WI38 (cell line): ENCODE data around the gene FGF14.

ENCODE experiments used
- H3K4me3 ChIP-seq: 2 replicates; pipeline ENCODE4 v1.5.1; 2011; ENCODE audit warnings: low read depth, mild to moderate bottlenecking, control low read depth, low read length
- CTCF ChIP-seq: IDR thresholded peaks from 2 replicates; pipeline ENCODE4 v1.5.1; 2012; ENCODE audit warnings: low read depth, mild to moderate bottlenecking, control low read depth, low read length

Gene FGF14

GRCh38 chr13:102177431-102177830 is 224.4 kb downstream of the FGF14 start:
- no peak overlapping the region for H3K4me3 ChIP-seq
- no peak for TF ChIP-seq CTCF

GRCh38 chr13:102176846-102177245 is 225.0 kb downstream of the FGF14 start:
- no peak for TF ChIP-seq CTCF

GRCh38 chr13:102172406-102172805 is 229.4 kb downstream of the FGF14 start:
- TF ChIP-seq CTCF = no peak
- H3K4me3 ChIP-seq = no peak overlapping the region

More at GRCh38 chr13:102176846-102177245, 225.0 kb downstream of the FGF14 start:
- no peak overlapping the region for H3K4me3 ChIP-seq

GRCh38 chr13:102170305-102170704 is 231.5 kb downstream of the FGF14 start:
- TF ChIP-seq CTCF = no peak
- no peak overlapping the region for H3K4me3 ChIP-seq

- H3K4me3 ChIP-seq = no peak overlapping the region
- no peak for TF ChIP-seq CTCF
These were observed 232.3 kb downstream of the FGF14 start for GRCh38 chr13:102169471-102170015.

- H3K4me3 ChIP-seq = no peak overlapping the region
- TF ChIP-seq CTCF = no peak
These were observed 249.1 kb downstream of the FGF14 start for GRCh38 chr13:102152790-102153189.

- TF ChIP-seq CTCF = no peak
- H3K4me3 ChIP-seq = no peak overlapping the region
These were observed 254.5 kb downstream of the FGF14 start for GRCh38 chr13:102147353-102147752.
